Gastrocnemius medialis (tissue), 4 donors: Measurements from ENCODE around the gene TAAR1. TPM values are rescaled to one million over a fixed set of nuclear protein-coding genes. Genes with fewer than 3 reads are reported as not detected.

Source experiments
- ATAC-seq, 2 donors: fragments of 150-250 bp; one replicate each; pipeline ENCODE4 v1.9.1; 2016
- DNase-seq, 2 donors: peaks; one replicate each; pipeline ENCODE4 v3.0.0-alpha.2; 2019
- H3K27ac ChIP-seq, 4 donors: fragments of 200-600 bp; sonication (generic); 1 replicate in 1 of 4; 2 replicates in 3 of 4; pipeline ENCODE4 v1.5.1; 2016 to 2018; ENCODE audit warnings: mild to moderate bottlenecking in 2 of 4, moderate library complexity in 1 of 4
- H3K27me3 ChIP-seq, 3 donors: fragments of 200-600 bp; sonication (generic) in 2 of 3; 1 replicate in 1 of 3; 2 replicates in 2 of 3; pipeline versions ENCODE4 v1.5.1 to v1.6.0; 2016 to 2019; ENCODE audit warnings: mild to moderate bottlenecking in 1 of 3, moderate library complexity in 1 of 3
- H3K36me3 ChIP-seq, 2 donors: fragments of 200-600 bp; sonication (generic) in 1 of 2; one replicate each; pipeline ENCODE4 v1.5.1; 2017 to 2018
- H3K4me1 ChIP-seq, 2 donors: fragments of 200-600 bp; sonication (generic) in 1 of 2; one replicate each; pipeline ENCODE4 v1.5.1; 2016 to 2017; ENCODE audit warnings: mild to moderate bottlenecking in 2 of 2
- H3K4me3 ChIP-seq, 4 donors: fragments of 200-600 bp; sonication (generic) in 3 of 4; 1 replicate in 1 of 4; 2 replicates in 3 of 4; pipeline ENCODE4 v1.5.1; 2016 to 2019; ENCODE audit warnings: mild to moderate bottlenecking in 2 of 4
- H3K9me3 ChIP-seq, 3 donors: fragments of 200-600 bp; sonication (generic) in 2 of 3; 1 replicate in 1 of 3; 2 replicates in 2 of 3; pipeline ENCODE4 v1.5.1; 2016 to 2019
- CTCF ChIP-seq, 5 experiments: fragments of 450-650 bp in 3 of 5; fragments of 200-600 bp in 2 of 5; sonication (generic) in 2 of 5; IDR thresholded peaks in 4 of 5; conservative IDR thresholded peaks in 1 of 5; 1 replicate in 4 of 5; 2 replicates in 1 of 5; pipeline ENCODE4 v1.5.1; 2016 to 2019; ENCODE audit warnings: antibody characterized with exemption in 5 of 5, mild to moderate bottlenecking in 3 of 5, moderate library complexity in 3 of 5
- POLR2A ChIP-seq, 2 donors: fragments of 450-650 bp; IDR thresholded peaks; one replicate each; pipeline ENCODE4 v1.6.1; 2017; ENCODE audit warnings: antibody characterized with exemption in 2 of 2, mild to moderate bottlenecking in 2 of 2, moderate library complexity in 2 of 2
- in situ Hi-C, 4 donors: fragments of 200-750 bp; cut with MboI; loops; one replicate each; pipeline versions ENCODE4 v1.15.0 to v1.8.0; 2017; ENCODE audit warnings: low sequenced_read_pairs in 4 of 4
- intact Hi-C: fragments of 100-400 bp; cut with DNase I; formaldehyde crosslinking; loops from one replicate; pipeline ENCODE4 v1.15.1; 2023; ENCODE audit warnings: low total_unique reads
- total RNA-seq, 4 donors: library from RNA; depleted of rRNA; stranded (reverse); fragments of >200 nt; gene quantifications; one replicate each; pipeline versions ENCODE4 v1.1.0 to v1.2.3, GENCODE V29; 2016

TAAR1 gene
- total RNA-seq, 4 donors from 2014 or later, result not detected

GRCh38 chr6:132598473-132598872 is 60.5 kb downstream of the TAAR1 start:
- no peaks in the 10 kb centered on the region for H3K4me1 ChIP-seq
- in situ Hi-C loops (no loop called here), intact Hi-C loops (no loop called here)
- no peaks in the 10 kb centered on the region for H3K9me3 ChIP-seq
- H3K36me3 ChIP-seq, result no peaks in the 10 kb centered on the region
- ATAC-seq, result no peak
- no peaks in the 10 kb centered on the region for H3K27me3 ChIP-seq
- no peak for TF ChIP-seq POLR2A (IDR thresholded peaks at IDR 0.05)
- TF ChIP-seq CTCF (IDR thresholded peaks at IDR 0.05 in 4 of 5, conservative IDR thresholded peaks at IDR 0.05 in 1 of 5), result no peak
- DNase-seq, result no peak
- no peak overlapping the region for H3K27ac ChIP-seq
- no peak overlapping the region for H3K4me3 ChIP-seq

GRCh38 chr6:132596201-132596600 is 62.8 kb downstream of the TAAR1 start:
- Histone ChIP-seq H3K27ac (no peak overlapping the region), H3K27me3 (no peaks in the 10 kb centered on the region), H3K36me3 (no peaks in the 10 kb centered on the region), H3K4me3 (no peak overlapping the region), H3K4me1 (no peaks in the 10 kb centered on the region), H3K9me3 (no peaks in the 10 kb centered on the region)
- in situ Hi-C loops, result no loop called here
- DNase-seq (no peak), ATAC-seq (no peak)
- no peak for TF ChIP-seq CTCF (IDR thresholded peaks at IDR 0.05 in 4 of 5, conservative IDR thresholded peaks at IDR 0.05 in 1 of 5)
- no peak for TF ChIP-seq POLR2A (IDR thresholded peaks at IDR 0.05)
- intact Hi-C loops, result no loop called here

Other genes starting within 250 kb of the TAAR1 start
- 10 to 100 TPM; 18.2 to 64.3 (median 20.6) TPM for gene STX7, start 146.1 kb downstream of the TAAR1 start, total RNA-seq
- not detected for gene TAAR9, start 120.9 kb downstream of the TAAR1 start, total RNA-seq
- gene TAAR8, start 106.5 kb downstream of the TAAR1 start, total RNA-seq, result not detected
- not detected for gene TAAR6, start 88.9 kb downstream of the TAAR1 start, total RNA-seq
- gene TAAR5, start 69.4 kb downstream of the TAAR1 start, total RNA-seq, result not detected
- gene TAAR2, start 34.9 kb downstream of the TAAR1 start, total RNA-seq, result not detected
- 1 to 10 TPM in 2 of 4 donors, under 1 TPM in 2; 0.39 to 1.9 (median 0.85) TPM for gene VNN1, start 54.9 kb upstream of the TAAR1 start, total RNA-seq
- 1 to 10 TPM in 2 of 4 donors, under 1 TPM in 1, not detected in 1; 0.82 to 3.3 (median 1.9) TPM for gene VNN2, start 98.7 kb upstream of the TAAR1 start, total RNA-seq
- gene SLC18B1, start 139.5 kb upstream of the TAAR1 start, total RNA-seq, result 1 to 10 TPM in 3 of 4 donors, under 1 TPM in 1; 0.58 to 7.4 (median 1.5) TPM
- gene RPS12, start 155.4 kb upstream of the TAAR1 start, total RNA-seq, result 1,000 to 10,000 TPM; 1,231 to 1,333 (median 1,277) TPM